Stomach (tissue), 9 donors: ENCODE results near the gene RBM7. TPM values are rescaled to one million over a fixed set of nuclear protein-coding genes. Genes with fewer than 3 reads are reported as not detected.
A peak's percentile ranks its signal among the peaks of the same experiment; 100 is the strongest.

Experiments used
- DNase-seq, 2 donors: peaks; one replicate each; pipeline versions ENCODE4 v3.0.0 to v3.0.0-alpha.2; 2013 to 2019
- H3K27ac ChIP-seq, 5 donors: fragments of 200-600 bp in 4 of 5; sonication (generic) in 4 of 5; one replicate each; pipeline ENCODE4 v1.5.1; 2013 to 2019; ENCODE audit warnings: mild to moderate bottlenecking in 1 of 5, moderate library complexity in 1 of 5
- H3K27me3 ChIP-seq, 3 donors: fragments of 200-600 bp; sonication (generic); one replicate each; pipeline ENCODE4 v1.5.1; 2017 to 2019; ENCODE audit warnings: mixed run types in 1 of 3
- H3K36me3 ChIP-seq, 4 donors: fragments of 200-600 bp; sonication (generic); 1 replicate in 3 of 4; 2 replicates in 1 of 4; pipeline ENCODE4 v1.5.1; 2016 to 2019
- H3K4me1 ChIP-seq, 4 donors: fragments of 200-600 bp; sonication (generic); one replicate each; pipeline ENCODE4 v1.5.1; 2016 to 2019
- H3K4me3 ChIP-seq, 4 donors: fragments of 200-600 bp; sonication (generic) in 3 of 4; one replicate each; pipeline ENCODE4 v1.5.1; 2016 to 2019; ENCODE audit warnings: mild to moderate bottlenecking in 1 of 4
- H3K9me3 ChIP-seq, 4 donors: fragments of 200-600 bp; sonication (generic); one replicate each; pipeline ENCODE4 v1.5.1; 2016 to 2019
- EP300 ChIP-seq: sonication (generic); formaldehyde crosslinking; IDR thresholded peaks from one replicate; pipeline ENCODE4 v1.6.1; 2017; ENCODE audit warnings: antibody characterized with exemption
- POLR2A ChIP-seq, 4 donors: fragments of 450-650 bp; IDR thresholded peaks; one replicate each; pipeline ENCODE4 v1.6.1; 2016; ENCODE audit warnings: antibody characterized with exemption in 4 of 4, control low read depth in 2 of 4, mild to moderate bottlenecking in 1 of 4, moderate library complexity in 1 of 4
- POLR2AphosphoS5 ChIP-seq, 3 donors: sonication (generic); formaldehyde crosslinking; IDR thresholded peaks; one replicate each; pipeline ENCODE4 v1.6.1; 2016; ENCODE audit warnings: antibody characterized with exemption in 3 of 3
- WGBS, 5 donors: extraction: QIAGEN DNeasy Blood & Tissue Kit in 3 of 5; methylation state at CpG; one replicate each; pipeline versions ENCODE4 v1.1.5 to v1.1.7; 2013 to 2018; 5-methylcytosine and 5-hydroxymethylcytosine counted together
- intact Hi-C: fragments of 100-400 bp; cut with DNase I; formaldehyde crosslinking; loops from one replicate; pipeline ENCODE4 v1.15.1; 2023; ENCODE audit warnings: low total_unique reads
- polyA plus RNA-seq, 3 donors: library from polyadenylated mRNA; stranded (reverse); fragments of 200-250 nt; gene quantifications; one replicate each; pipeline ENCODE4 v1.2.3, GENCODE V29; 2013
- total RNA-seq, 5 donors: library from RNA; depleted of rRNA; stranded (reverse); fragments of >200 nt; gene quantifications; one replicate each; pipeline versions ENCODE4 v1.1.0 to v1.2.3, GENCODE V29; 2014 to 2016
- TF ChIP-seq, protein P1 (sequence below), 7 experiments: fragments of 450-650 bp in 4 of 7; fragments of 200-600 bp in 3 of 7; sonication (generic) in 3 of 7; IDR thresholded peaks; one replicate each; pipeline ENCODE4 v1.5.1; 2016 to 2019; ENCODE audit warnings: antibody characterized with exemption in 7 of 7, control low read depth in 2 of 7, mild to moderate bottlenecking in 1 of 7
- donor health status: healthy with polysubstance abuse.
- donor health status: Bipolar disorder and iron deficiency.
- donor health status: healthy.

RBM7 gene
- total and polyA plus RNA-seq, 8 donors: 4.8 to 41.5 (median 17.4) TPM

DNA sequence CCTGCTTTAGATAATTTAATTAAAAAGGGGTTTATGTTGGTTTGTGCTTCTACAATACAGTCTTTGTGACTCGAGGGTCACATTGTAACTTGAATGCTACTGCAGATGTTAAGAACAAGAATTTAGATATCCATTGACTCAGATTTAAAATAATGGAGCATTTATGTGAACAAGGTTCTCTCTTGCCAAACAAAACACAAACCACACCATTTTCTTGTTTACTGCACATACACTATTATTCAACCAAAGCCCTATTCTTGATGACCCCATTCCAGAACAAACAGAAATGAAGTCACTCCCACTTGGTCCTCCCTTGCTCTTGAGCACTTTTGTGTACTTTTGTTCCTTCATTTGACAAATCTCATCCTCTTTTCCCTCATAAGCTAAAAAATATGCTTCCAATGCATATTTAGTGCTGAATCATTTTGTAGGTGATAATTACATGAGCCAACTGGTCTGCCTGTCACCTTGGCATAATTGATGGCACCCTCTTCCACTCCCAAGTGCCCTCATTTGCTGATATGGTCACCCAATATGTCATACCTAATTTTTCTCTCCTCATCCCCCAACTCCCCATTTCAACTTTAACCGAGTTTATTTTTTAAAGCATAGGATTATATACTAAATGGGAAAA, 3.0 kb upstream of the RBM7 start:
- Histone ChIP-seq H3K4me3 (no peak overlapping the region), H3K4me1 (peaks cover 6 to 37% (median 23%) of the 10 kb centered on the region in 4 donors), H3K27me3 (no peaks in the 10 kb centered on the region), H3K36me3 (no peaks in the 10 kb centered on the region), H3K9me3 (no peaks in the 10 kb centered on the region), H3K27ac (no peak overlapping the region)
- DNase-seq: no peak
- WGBS, 5 donors: 65 to 84% (median 75%) methylated on average over 2 of the region's 2 CpGs
- TF ChIP-seq EP300: no peak
- TF ChIP-seq POLR2A (IDR thresholded peaks at IDR 0.05): no peak
- intact Hi-C loops: no loop called here

DNA sequence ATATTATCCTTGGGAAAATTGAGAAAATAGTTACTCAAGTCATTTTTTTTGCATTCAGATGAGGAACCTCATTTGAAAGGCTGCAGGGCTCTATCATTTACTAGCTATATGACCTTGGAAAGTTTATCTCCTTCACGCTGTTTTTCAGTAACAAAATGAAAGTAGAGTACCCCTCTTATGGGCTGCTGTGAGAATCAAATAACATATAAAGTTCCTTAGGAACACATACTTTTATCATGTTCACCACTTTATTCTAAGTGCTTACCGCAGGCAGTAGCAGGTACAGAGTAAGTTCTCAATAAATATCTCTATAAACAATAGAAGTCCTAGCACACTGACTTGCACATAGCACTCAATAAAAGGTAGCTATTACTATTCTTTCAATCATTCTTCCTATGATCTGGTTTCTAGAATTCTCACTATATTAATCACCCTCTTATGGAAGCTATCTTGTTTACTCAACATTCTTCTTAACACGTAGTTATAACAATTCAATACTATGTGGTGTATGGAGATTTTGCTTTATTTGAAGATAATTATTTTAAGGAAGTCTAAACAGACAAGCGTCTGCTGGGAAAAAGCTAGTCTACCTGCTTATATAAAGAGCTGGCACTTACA, 2.1 kb upstream of the RBM7 start:
- no peak for TF ChIP-seq POLR2AphosphoS5 (IDR thresholded peaks at IDR 0.05)
- TF ChIP-seq POLR2A (IDR thresholded peaks at IDR 0.05): no peak
- TF ChIP-seq, protein P1, sequence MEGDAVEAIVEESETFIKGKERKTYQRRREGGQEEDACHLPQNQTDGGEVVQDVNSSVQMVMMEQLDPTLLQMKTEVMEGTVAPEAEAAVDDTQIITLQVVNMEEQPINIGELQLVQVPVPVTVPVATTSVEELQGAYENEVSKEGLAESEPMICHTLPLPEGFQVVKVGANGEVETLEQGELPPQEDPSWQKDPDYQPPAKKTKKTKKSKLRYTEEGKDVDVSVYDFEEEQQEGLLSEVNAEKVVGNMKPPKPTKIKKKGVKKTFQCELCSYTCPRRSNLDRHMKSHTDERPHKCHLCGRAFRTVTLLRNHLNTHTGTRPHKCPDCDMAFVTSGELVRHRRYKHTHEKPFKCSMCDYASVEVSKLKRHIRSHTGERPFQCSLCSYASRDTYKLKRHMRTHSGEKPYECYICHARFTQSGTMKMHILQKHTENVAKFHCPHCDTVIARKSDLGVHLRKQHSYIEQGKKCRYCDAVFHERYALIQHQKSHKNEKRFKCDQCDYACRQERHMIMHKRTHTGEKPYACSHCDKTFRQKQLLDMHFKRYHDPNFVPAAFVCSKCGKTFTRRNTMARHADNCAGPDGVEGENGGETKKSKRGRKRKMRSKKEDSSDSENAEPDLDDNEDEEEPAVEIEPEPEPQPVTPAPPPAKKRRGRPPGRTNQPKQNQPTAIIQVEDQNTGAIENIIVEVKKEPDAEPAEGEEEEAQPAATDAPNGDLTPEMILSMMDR (IDR thresholded peaks at IDR 0.05): no peak
- no peak for TF ChIP-seq EP300
- H3K27me3 ChIP-seq: no peaks in the 10 kb centered on the region
- no peaks in the 10 kb centered on the region for H3K36me3 ChIP-seq
- WGBS, 5 donors: 58 to 71% (median 62%) methylated on average over 4 of the region's 4 CpGs
- peak overlapping the region in 1 of 5 donors; percentile 99 for H3K27ac ChIP-seq
- DNase-seq: no peak
- H3K4me1 ChIP-seq: peaks cover 6 to 47% (median 28%) of the 10 kb centered on the region in 4 donors
- no peaks in the 10 kb centered on the region for H3K9me3 ChIP-seq
- no peak overlapping the region for H3K4me3 ChIP-seq
- intact Hi-C loops: no loop called here

DNA sequence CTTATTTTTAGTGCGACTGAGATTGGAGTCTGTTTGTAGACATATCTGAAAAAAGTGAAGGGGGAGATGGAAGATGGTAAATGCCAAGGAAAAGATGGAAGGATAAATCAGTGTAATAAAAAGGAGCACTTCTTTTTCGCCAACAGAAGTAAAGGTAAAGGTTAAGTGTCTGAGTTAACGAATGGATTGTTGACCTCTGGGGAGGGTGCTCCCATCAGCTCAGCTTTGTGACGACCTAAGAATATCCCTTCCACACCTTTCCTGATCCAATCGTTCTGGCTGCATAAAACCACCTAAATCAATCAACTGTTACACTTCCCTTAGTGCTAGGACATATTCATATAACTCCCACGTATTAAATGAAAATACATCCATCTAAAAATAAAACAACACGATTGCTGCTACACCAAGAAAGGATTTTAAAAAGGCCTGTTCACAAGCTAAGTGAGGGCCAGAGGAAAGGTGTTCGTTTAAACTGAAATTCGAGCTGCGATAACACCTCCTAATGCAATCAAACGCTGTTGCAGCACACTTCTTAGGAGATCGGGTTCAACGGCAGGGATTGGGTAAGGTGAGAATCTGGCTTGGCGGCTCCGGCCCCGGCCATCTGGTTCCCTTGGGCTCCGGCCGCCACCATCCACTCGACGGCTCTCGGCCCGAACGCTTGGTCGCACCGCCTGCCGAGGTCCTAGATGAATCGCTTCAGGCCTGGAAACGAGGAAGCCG, 813 bp upstream of the RBM7 start:
- H3K9me3 ChIP-seq: no peaks in the 10 kb centered on the region
- H3K4me3 ChIP-seq: peak overlapping the region; percentile 56 to 82 (median 68)
- peak; percentile 63 to 84 for DNase-seq
- peak overlapping the region; percentile 89 to 99 (median 99) for H3K27ac ChIP-seq
- no peaks in the 10 kb centered on the region for H3K27me3 ChIP-seq
- H3K4me1 ChIP-seq: peaks cover 11 to 59% (median 34%) of the 10 kb centered on the region in 4 donors
- no peak for TF ChIP-seq POLR2AphosphoS5 (IDR thresholded peaks at IDR 0.05)
- no peak for TF ChIP-seq EP300
- TF ChIP-seq, protein P1 (IDR thresholded peaks at IDR 0.05): no peak
- TF ChIP-seq POLR2A (IDR thresholded peaks at IDR 0.05): no peak
- intact Hi-C loops: no loop called here
- WGBS, 5 donors: 2 to 6% (median 3%) methylated on average over 11 to 29 of the region's 29 CpGs
- H3K36me3 ChIP-seq: peaks cover 0 to 4% (median under 1%) of the 10 kb centered on the region in 4 donors

DNA sequence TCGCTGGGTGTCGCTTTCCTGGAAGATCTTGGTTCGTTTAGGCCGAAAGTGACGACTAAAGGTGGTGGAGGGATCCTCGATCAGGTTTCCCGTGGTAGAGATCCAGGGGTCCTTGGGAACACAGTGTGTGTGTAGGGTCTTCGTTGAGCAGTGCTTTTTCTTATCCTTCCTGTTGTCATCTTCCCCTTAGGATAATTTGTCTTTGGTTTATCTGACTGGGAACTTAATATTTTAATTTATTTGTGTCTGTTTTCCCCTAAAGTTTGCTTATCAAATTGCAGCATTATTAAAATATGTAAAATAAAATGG, 403 bp downstream of the RBM7 start:
- DNase-seq: no peak
- intact Hi-C loops: no loop called here
- TF ChIP-seq POLR2AphosphoS5 (IDR thresholded peaks at IDR 0.05): no peak
- no peak for TF ChIP-seq POLR2A (IDR thresholded peaks at IDR 0.05)
- TF ChIP-seq EP300: no peak
- TF ChIP-seq, protein P1 (IDR thresholded peaks at IDR 0.05): no peak
- H3K4me3 ChIP-seq: peak overlapping the region; percentile 56 to 82 (median 68)
- peak overlapping the region; percentile 89 to 99 (median 99) for H3K27ac ChIP-seq
- no peaks in the 10 kb centered on the region for H3K27me3 ChIP-seq
- peaks cover 0 to 13% (median 11%) of the 10 kb centered on the region in 4 donors for H3K36me3 ChIP-seq
- H3K4me1 ChIP-seq: peaks cover 15 to 69% (median 41%) of the 10 kb centered on the region in 4 donors
- 0 to 1% (median 1%) methylated on average over 8 of the region's 8 CpGs for WGBS, 5 donors
- H3K9me3 ChIP-seq: no peaks in the 10 kb centered on the region
